HUES48 (cell line): ENCODE results near the gene LYZL4.

Source experiments
- H3K27ac ChIP-seq: one replicate; pipeline ENCODE4 v1.7.0; 2013; ENCODE audit warnings: low read depth, low read length, inconsistent platforms
- H3K27me3 ChIP-seq: 2 replicates; pipeline ENCODE4 v1.6.1; 2013; ENCODE audit warnings: mild to moderate bottlenecking, low read length; ENCODE audit not compliant: control insufficient read depth, insufficient read depth
- H3K36me3 ChIP-seq: 2 replicates; pipeline ENCODE4 v1.6.1; 2013; ENCODE audit warnings: low read length; ENCODE audit not compliant: control insufficient read depth, insufficient read depth
- H3K4me1 ChIP-seq: 2 replicates; pipeline ENCODE4 v1.6.1; 2013; ENCODE audit warnings: mild to moderate bottlenecking, low read length; ENCODE audit not compliant: control insufficient read depth, insufficient read depth
- H3K4me3 ChIP-seq: 2 replicates; pipeline ENCODE4 v1.5.1; 2013; ENCODE audit warnings: mild to moderate bottlenecking, low read depth, low read length
- H3K9ac ChIP-seq: 2 replicates; pipeline ENCODE4 v1.6.1; 2013; ENCODE audit warnings: mild to moderate bottlenecking, low read depth, low read length, moderate library complexity
- H3K9me3 ChIP-seq: 2 replicates; pipeline ENCODE4 v1.6.1; 2013; ENCODE audit warnings: low read length; ENCODE audit not compliant: control insufficient read depth, insufficient read depth

LYZL4 gene

DNA sequence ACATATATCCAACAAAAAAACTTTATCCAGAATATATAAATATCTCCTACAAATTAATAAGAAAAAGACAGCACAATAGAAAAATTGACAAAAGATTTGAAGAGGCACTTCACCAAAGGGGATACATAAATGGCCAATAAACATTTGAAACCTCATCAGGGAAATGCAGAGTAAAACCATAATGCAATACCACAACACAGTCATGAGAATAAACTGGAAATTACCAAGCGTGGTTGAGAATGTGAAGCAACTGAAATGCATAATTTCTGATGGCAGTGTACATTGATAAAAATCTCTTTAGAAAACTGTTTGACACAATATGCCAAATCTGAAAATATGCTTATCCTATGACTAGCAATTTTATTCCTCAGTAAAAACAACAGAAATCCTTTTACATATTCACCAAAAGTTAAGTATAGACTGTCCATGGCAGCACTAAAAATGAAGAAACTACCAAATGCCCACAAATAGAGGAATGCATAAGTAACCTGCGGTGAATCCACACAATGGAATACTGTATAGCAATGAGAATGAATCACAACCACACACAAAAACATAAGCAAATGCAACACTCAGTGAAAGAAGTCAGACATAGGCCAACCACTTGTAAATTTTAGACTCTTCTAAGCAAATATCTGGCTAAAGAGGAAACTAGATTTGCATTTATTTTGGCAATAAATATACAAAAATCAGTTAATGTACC lies 7.9 kb downstream of the LYZL4 start:
- H3K9me3 ChIP-seq, result no peaks in the 10 kb centered on the region
- no peaks in the 10 kb centered on the region for H3K27me3 ChIP-seq
- no peaks in the 10 kb centered on the region for H3K4me1 ChIP-seq
- H3K9ac ChIP-seq, result no peak overlapping the region
- no peaks in the 10 kb centered on the region for H3K36me3 ChIP-seq
- no peak overlapping the region for H3K27ac ChIP-seq
- H3K4me3 ChIP-seq, result no peak overlapping the region

DNA sequence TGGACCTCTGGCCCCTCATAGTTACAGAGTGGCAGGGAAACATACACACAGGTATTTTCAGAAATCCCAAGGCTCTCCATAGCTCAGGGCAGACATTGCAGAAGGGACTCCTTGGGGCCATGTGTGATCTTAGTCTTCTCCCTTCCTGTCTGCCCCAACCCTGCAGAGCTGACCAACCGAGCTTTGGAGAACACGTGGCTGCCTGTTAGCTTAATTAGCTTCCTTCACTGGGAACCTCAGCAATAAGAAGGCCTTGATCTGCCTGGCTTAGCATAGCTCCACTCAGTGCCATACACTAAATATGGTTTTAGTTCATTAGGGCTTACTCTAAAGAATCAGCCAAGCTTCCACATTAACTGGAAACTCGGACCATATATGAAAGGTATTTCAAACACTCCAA lies 12.3 kb downstream of the LYZL4 start:
- Histone ChIP-seq H3K36me3 (no peaks in the 10 kb centered on the region), H3K27me3 (no peaks in the 10 kb centered on the region), H3K9ac (no peak overlapping the region)

DNA sequence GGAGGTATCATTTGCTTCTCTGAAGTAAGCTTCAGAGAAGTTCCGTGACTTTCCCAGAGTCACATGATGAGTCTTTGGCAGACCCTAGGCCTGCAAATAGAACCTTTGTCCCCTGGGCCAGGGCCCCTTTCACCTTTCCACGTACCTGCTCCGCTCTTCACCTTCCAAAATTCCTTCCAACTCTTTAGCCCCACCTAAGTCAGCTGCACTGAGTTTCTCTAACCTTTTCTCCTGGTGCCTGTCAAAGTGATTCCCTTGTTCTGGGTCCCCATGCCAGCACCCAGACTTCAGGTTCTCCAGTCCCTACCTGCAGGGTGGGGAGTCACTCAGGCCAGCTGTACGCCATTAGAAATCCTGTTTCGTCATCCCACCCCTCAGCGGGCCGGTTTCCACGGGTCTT lies 12.8 kb downstream of the LYZL4 start:
- no peaks in the 10 kb centered on the region for H3K36me3 ChIP-seq
- no peaks in the 10 kb centered on the region for H3K4me1 ChIP-seq
- H3K27ac ChIP-seq, result no peak overlapping the region
- H3K9ac ChIP-seq, result no peak overlapping the region
- H3K9me3 ChIP-seq, result no peaks in the 10 kb centered on the region
- H3K4me3 ChIP-seq, result no peak overlapping the region
- no peaks in the 10 kb centered on the region for H3K27me3 ChIP-seq

More for the DNA sequence above, 12.3 kb downstream of the LYZL4 start:
- Histone ChIP-seq H3K9me3 (no peaks in the 10 kb centered on the region), H3K27ac (no peak overlapping the region), H3K4me1 (no peaks in the 10 kb centered on the region), H3K4me3 (no peak overlapping the region)

DNA sequence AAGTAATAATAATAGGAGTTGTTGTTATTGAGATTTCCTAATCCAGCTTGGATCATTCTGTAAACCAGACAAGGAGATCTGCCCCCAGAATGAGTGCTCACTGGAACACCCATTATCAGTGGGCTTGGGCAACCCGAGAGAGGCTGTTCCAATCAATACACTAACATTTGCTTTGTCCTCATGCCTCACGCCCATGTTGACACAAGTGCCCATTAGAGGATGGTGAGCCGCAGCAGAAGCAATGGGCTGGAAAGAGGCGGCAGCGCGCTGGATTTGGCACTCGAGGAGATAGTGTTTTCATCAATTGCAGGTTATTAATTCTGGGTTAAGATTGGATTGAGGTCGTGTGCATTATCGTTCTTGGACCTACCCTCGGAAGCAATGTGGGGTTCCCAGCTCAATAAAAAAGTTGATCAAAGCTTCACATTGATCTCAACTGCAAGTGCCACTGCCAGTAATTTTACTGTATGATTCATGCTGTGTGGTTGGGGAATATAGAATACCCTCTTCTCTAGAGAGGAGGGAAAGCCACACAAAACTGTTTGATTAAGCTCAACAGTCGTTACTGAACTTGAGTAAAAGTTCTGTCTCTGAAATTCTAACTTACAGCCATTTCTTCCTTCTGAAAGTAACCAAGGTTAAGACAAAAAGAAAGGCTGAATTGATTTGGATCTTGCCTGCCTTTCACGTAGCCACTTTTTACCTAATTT lies 15.7 kb downstream of the LYZL4 start:
- Histone ChIP-seq H3K4me3 (no peak overlapping the region), H3K27me3 (no peaks in the 10 kb centered on the region), H3K9ac (no peak overlapping the region), H3K36me3 (no peaks in the 10 kb centered on the region), H3K9me3 (no peaks in the 10 kb centered on the region), H3K4me1 (no peaks in the 10 kb centered on the region), H3K27ac (no peak overlapping the region)

DNA sequence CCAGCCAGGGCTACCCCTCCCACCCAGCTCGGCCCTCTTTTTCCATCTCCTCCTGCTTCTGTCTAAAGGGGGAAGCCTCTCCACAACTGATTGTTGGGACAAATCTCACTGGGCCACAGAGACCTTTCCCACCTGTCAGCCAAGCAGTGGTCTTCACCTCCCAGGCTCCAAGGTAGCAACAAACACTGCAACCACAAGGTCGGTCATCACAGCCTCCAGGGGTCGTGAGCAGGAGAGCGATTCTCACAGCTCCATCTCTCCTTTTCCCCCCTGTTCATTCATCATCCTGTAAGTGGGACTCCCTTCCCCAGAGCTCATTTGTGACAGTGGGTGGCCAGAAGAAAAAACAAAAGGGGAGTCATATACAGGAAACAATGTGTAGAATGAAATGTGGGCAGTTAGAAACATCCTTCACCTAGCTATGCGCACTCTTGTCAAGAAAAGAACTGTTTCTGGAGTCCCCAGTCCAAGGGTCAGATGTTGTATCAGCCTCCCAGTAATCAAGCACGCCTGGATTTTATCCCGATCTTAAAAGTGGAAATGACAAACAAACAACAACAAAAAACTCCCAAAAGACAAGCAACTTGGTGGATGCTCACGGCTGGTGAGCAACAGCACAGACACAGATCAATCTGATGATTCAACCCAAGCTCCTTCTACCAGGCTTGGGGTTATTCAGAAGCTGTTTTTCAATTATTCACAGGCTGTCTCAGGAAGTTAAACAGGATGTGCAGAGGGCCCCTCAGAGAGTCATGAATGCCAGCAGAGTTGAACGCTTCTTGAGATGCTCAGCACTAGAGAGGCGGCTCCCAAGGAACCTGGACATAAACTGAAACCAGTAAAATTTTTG lies 22.4 kb downstream of the LYZL4 start:
- Histone ChIP-seq H3K4me1 (peaks cover 8% of the 10 kb centered on the region; the same call in 1 of the 2 replicates), H3K27me3 (no peaks in the 10 kb centered on the region), H3K9me3 (no peaks in the 10 kb centered on the region), H3K27ac (no peak overlapping the region), H3K4me3 (no peak overlapping the region), H3K9ac (no peak overlapping the region), H3K36me3 (no peaks in the 10 kb centered on the region)

DNA sequence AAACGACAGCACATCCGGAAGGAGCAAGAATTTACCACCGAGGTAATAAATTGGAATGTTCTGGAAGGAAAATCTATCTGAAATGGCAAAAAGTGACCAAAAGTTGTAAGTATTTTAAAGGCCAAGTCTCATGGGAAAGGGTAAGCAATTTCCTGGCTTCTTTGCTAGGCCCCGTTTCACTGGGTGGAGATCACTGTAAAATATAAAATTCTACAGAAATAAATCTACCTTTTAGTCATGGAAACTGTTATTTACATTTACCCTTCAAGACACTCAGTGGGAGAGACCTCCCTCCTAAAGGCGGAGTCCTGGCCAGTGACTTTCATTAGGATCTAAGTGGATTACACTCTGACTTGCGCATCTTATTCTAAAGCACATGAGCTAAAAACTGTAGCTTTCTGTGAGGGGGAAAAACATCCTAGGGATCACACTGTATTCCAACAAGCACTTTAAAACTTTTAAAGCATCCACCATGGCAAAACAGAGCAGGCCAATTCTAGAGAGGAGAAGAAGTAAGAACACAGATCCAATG lies 28.8 kb downstream of the LYZL4 start:
- Histone ChIP-seq H3K9ac (no peak overlapping the region), H3K9me3 (no peaks in the 10 kb centered on the region), H3K36me3 (no peaks in the 10 kb centered on the region), H3K4me1 (peaks cover 13% of the 10 kb centered on the region; the same call in 1 of the 2 replicates), H3K27me3 (no peaks in the 10 kb centered on the region), H3K27ac (no peak overlapping the region), H3K4me3 (no peak overlapping the region)

DNA sequence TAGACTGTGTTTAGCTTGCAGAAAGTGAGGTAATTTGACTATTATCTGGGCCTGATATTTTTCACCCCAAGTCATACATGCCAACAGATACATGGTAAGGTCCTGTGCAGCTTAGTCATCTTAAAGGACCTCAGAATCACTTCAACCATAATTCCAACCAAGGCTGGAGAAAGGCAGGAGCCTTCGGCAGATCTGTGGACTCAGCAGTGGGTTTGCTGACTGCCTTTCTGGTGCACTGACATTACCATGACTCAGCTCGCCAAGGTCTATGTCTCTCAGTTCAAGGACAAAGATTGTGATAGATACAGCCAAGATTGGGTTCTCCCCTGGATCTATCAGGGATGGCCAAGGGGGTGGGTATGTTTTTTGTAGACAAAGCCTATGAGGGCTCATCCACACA lies 32.7 kb downstream of the LYZL4 start:
- Histone ChIP-seq H3K27ac (no peak overlapping the region), H3K36me3 (no peaks in the 10 kb centered on the region), H3K27me3 (no peaks in the 10 kb centered on the region), H3K9ac (no peak overlapping the region), H3K4me1 (peaks cover 9% of the 10 kb centered on the region; the same call in 1 of the 2 replicates), H3K9me3 (no peaks in the 10 kb centered on the region), H3K4me3 (no peak overlapping the region)

DNA sequence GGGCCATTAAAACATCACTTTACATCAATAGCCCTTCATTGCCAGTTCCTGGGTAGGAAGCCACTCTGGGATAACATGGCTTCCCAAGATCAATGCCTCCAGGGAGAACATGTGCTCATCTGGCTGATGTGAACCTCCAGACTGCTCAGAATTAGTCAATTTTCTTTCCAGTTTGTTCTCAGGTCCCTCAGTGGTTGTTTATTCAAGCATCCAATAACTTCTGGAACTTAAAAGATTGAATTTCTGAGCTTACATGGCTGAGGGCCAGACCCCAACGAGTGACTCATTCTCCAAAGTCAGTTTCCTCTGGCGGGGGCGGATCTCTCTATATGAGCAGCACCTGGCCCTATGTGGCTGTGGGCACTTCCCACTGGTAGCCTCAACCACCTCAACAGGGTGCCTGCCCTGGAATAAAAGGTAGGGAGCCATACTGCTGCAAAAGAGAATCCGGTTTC lies 34.0 kb downstream of the LYZL4 start:
- H3K9me3 ChIP-seq, result no peaks in the 10 kb centered on the region
- no peaks in the 10 kb centered on the region for H3K36me3 ChIP-seq
- H3K4me3 ChIP-seq, result no peak overlapping the region
- H3K4me1 ChIP-seq, result peaks cover 4% of the 10 kb centered on the region; the same call in 1 of the 2 replicates
- no peak overlapping the region for H3K27ac ChIP-seq
- no peak overlapping the region for H3K9ac ChIP-seq
- H3K27me3 ChIP-seq, result no peaks in the 10 kb centered on the region

DNA sequence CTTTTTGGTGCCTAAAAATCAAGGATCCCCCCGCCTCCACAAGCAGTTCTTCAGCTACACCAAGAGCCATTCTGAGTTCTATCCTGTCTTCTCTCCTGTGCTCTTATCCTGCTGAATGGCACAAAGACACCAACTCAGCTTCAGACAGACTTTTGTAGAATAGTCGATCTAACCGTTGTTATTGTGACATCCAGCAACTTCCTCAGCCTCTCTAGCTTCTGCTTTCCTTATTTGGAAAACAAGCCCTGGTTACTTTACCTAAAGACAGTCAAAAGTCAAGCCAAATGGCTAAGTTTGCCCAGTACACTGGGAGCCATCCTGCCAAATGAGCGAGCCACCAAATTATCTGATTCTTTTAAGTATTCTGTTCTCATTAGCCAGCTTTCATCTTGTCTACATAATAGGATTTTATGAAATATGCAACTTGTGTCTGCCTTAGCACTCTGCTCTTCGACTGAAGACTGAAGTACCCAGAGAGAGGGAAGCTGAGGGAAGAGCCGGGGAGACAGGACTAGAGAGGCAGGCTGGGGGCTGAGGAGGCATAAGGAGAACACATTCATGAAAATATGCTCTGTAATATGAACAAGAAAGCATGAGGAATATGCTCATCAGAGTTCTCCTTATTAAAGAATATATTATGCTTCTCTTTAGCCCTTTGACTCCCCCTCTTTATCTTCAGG lies 35.1 kb downstream of the LYZL4 start:
- Histone ChIP-seq H3K27ac (no peak overlapping the region), H3K27me3 (no peaks in the 10 kb centered on the region), H3K9ac (no peak overlapping the region), H3K36me3 (no peaks in the 10 kb centered on the region), H3K4me1 (peaks cover 4% of the 10 kb centered on the region; the same call in 1 of the 2 replicates), H3K9me3 (peaks cover 2% of the 10 kb centered on the region; the same call in 1 of the 2 replicates), H3K4me3 (no peak overlapping the region)

DNA sequence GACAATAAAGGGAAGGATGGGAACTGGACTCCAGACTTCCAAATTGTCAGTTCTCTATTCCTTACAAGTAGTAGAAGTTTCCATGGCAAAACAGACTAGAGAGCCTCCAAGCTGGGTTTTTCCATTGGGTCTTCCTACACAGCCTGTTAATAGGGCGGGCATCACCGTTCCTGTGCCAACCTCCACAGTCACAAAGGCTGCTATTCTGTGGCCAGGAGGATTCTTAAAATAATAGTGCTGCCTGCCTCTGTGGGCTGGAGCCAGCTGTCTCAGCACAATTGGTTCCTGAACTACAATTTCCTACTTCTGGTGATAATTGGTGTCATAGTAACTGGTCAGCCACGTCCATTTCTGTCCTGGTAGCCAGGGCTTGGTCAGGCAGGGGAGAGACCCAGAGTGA lies 38.6 kb downstream of the LYZL4 start:
- Histone ChIP-seq H3K27me3 (no peaks in the 10 kb centered on the region), H3K4me3 (no peak overlapping the region), H3K9ac (no peak overlapping the region), H3K27ac (no peak overlapping the region), H3K9me3 (peaks cover 3% of the 10 kb centered on the region; the same call in 1 of the 2 replicates), H3K36me3 (no peaks in the 10 kb centered on the region), H3K4me1 (peaks cover 23% of the 10 kb centered on the region)
